ENCODE measurements around the gene PLIN5.
A peak's percentile ranks its signal among the peaks of the same experiment; 100 is the strongest.

The PLIN5 gene

GRCh38 chr19:4477034-4477801 is 57.8 kb downstream of the PLIN5 start:
- DNase-seq, result no peak

DNA sequence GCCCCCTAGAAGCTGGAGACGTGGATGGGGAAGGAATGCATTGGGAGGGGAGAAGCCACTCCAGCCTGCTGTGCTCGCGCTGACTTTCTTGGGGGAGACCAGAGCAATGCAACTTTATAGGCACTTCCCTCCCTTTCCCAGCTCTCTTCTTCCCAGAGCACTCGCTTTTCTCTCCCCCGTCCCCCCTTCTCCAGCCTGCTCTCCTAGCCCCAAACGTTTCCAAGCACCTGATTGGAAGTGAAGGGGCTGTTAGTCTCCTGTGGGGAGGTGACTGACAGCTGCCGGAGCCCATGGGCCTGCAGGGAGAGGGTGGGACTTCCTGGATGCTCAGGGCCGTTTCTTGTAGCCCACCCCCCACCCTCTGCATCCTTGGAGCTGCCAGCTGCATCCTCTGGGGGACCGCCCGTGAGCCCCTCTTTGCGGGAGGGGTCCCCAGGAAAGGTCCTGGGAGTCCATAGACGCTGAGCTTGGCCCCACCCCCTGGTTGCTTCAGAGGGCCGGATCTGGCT is 60.5 kb downstream of the PLIN5 start:
- peak; percentile 81 for DNase-seq

DNA sequence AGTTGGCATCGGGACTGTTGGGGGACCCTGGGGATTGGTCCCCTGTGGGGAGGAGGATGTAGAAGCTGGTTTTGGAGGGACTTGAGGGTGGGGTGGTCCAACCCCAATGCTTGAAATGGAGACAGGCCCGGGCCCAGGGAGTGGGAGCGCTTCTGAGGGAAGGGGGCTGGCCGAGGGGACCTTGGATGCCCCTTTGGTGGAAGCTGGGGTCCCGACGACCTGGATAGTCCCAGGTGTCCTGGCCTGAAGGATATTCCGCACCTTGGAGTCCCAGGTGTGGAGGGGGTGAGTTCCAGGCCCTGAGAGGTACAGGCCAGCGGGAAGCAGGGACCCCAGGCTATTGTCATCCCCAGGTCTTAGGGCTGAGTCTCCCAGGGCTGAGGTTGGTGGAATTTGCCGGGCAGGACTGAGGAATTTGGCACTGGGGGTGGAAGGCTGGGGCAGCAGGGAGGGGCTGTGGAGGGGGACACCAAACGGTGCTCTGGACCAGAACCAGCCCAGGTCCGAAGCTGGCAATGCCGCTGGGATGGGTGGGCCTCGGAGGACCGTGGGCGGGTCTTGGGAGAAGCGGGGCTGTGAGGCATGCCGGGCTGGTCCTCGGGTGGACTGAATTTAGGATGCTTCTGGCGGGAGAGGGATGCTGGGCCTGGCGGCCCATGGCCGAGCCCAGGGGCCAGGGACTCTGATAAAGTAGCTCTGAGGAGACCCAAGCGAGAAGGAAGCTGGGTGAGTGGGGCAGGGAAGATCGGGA is 61.1 kb downstream of the PLIN5 start:
- DNase-seq, result no peak

- no peak for DNase-seq
Measured at GRCh38 chr19:4473011-4473762, 61.8 kb downstream of the PLIN5 start.
